GM10248 (cell line): ENCODE results near the gene ZFP36.

Experiments
- CTCF ChIA-PET: fragments of 300-600 bp; sonication (Branson Sonifier 250); formaldehyde crosslinking; extraction: SDS; loops from one replicate; lab custom pipeline; 2021; ENCODE audit warnings: antibody characterized with exemption; lab: Yijun Ruan, JAX
- POLR2A ChIA-PET: fragments of 350-650 bp; sonication (Branson Sonifier 250); formaldehyde crosslinking; extraction: SDS; loops from one replicate; lab custom pipeline; 2020; ENCODE audit warnings: antibody characterized with exemption; lab: Yijun Ruan, JAX
- DNase-seq: peaks from one replicate; pipeline ENCODE4 v3.0.0; 2012; ENCODE audit errors: extremely low spot score
- TF ChIP-seq, protein P1 (sequence below): IDR thresholded peaks from 2 replicates; pipeline ENCODE4 v1.5.1; 2012; ENCODE audit warnings: mild to moderate bottlenecking, low read depth; ENCODE audit errors: extremely low read depth, missing control alignments, control extremely low read depth

Gene ZFP36

DNA sequence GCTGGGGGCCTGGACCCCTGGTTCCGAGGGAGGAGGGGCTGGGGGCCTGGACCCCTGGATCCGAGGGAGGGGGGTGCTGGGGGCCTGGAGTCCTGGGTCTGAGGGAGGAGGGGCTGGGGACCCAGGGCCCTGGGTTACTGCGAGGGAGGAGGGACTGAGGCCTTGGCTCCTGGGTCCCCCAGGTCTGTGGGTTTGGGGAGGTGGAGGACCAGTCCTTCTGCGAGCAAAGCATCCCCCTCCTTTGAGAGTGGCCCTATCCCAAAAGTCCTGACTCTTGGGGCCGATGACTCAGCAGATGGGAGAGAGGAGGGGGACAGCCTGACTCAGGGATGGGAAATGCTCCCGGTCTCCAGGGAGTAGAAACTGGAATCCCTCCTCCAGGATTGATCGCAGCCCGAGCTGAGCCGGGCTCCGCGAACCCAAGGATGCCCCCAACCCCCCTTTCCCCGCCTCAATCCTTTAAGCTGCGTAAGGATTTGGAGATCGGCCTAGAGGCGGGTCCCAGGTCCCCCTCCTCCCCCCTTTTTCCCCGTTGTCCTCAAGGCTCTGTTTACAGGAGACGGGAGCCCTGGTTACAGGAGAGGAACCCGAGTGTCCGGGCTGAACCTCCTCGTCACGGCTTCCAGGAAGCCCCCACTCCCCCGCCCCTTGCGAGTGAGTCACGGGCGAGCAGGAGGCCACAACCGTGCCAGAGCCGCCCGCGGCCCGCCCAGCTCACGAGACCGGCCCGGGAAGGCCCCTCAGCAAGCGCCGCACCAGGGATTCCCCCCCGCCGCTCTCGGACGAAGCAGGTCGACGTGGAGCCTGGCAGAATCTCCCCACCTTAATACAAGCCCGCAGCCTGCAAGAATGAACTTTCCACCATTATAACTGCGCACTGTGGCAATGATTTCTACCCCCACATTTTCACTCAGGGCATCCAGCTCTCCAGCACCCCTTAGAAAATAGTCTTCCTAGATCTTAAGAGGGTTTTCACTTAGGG is 3.0 kb upstream of the ZFP36 start:
- DNase-seq, result peak; percentile 77
- TF ChIP-seq, protein P1, sequence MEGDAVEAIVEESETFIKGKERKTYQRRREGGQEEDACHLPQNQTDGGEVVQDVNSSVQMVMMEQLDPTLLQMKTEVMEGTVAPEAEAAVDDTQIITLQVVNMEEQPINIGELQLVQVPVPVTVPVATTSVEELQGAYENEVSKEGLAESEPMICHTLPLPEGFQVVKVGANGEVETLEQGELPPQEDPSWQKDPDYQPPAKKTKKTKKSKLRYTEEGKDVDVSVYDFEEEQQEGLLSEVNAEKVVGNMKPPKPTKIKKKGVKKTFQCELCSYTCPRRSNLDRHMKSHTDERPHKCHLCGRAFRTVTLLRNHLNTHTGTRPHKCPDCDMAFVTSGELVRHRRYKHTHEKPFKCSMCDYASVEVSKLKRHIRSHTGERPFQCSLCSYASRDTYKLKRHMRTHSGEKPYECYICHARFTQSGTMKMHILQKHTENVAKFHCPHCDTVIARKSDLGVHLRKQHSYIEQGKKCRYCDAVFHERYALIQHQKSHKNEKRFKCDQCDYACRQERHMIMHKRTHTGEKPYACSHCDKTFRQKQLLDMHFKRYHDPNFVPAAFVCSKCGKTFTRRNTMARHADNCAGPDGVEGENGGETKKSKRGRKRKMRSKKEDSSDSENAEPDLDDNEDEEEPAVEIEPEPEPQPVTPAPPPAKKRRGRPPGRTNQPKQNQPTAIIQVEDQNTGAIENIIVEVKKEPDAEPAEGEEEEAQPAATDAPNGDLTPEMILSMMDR, result no peak
- CTCF ChIA-PET, result interaction anchor here (1.2 to 1.3 kb wide), 2 partner anchors 8 to 61 kb away, joined by 4 to 6 read pairs; partner anchors contain the start of genes PLEKHG2 and SAMD4B
- POLR2A ChIA-PET, result interaction anchor here (0.5 to 0.9 kb wide), 4 partner anchors 32 to 722 kb away, joined by 3 to 5 read pairs (median 4); partner anchors contain the start of genes RPS16 and SAMD4B

DNA sequence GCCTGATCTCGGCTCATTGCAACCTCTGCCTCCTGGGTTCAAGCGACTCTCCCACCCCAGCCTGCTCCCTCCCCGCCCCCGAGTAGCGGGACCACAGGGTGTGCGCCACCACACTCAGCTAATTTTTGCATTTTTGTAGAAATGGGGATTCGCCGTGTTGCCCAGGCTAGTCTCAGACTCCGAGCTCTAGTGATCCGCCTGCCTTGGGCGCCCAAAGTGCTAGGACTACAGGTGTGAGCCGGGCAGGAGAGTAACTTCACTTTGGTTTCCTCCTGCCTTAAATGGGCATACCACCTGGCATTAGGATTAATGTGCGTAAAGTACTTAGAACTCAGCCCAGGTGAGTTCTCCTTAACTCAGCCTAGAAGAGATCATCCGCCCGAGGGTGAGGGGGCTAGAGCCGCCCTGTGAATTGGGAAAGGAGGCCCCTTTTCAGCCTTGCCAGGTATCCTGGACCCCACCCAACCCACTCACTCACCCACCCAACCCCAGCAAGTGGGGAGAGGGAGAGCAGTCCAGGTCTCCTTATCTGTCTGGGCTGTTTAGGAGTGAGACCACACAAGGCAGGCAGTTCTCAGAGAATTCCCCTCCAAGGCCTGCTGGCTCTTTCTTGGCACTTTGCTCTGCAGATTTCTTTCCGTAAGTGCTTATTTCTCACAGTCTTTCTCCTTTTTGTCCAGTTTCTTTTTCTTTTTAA is 1.2 kb upstream of the ZFP36 start:
- TF ChIP-seq, protein P1, result no peak
- POLR2A ChIA-PET, result interaction anchor here (1.2 kb wide), 1 partner anchor 31 kb away, joined by 4 read pairs; the partner anchor contains the start of gene RPS16
- CTCF ChIA-PET, result no interaction called here
- DNase-seq, result no peak

DNA sequence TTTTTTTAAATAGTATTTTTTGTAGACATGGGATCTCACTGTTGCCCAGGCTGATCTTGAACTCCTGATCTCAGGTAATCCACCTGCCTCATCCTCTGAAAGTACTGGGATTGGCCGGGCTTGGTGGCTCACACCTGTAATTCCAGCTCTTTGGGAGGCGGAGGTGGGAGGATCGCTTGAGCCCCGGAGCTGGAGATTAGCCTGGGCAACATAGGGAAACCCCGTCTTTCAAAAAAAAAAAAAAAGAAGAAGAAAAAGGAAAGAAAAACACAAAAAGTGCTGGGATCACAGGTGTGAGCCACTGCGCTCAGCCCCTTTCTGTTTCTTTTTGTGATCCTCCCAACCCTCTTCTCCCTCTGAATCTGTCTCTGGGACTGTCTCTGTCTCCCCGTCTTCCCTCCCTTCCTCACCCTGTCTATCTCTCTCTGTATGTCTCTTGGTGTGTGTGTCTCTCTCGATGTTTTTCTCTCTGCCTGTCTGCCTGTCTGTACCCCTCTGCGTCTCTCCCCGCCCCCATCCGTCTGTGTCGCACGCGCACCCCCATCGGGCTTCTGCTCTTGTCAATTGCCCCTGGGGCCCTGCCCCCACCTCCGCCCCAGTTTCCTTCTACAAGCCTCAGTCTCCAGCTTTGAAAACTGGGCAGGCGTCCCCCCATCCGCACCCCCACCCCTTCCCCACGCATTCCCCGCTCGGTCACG is 540 bp upstream of the ZFP36 start:
- CTCF ChIA-PET, result interaction anchor here (3.9 kb wide), 1 partner anchor 8 kb away, joined by 41 read pairs; no protein-coding TSS in a partner anchor
- POLR2A ChIA-PET, result interaction anchor here (0.6 to 3.8 kb wide), 9 partner anchors 8 to 1285 kb away, joined by 3 to 49 read pairs (median 4); partner anchors contain the start of genes MED29, PAF1, RPS16 and SAMD4B
- TF ChIP-seq, protein P1, result no peak
- no peak for DNase-seq

DNA sequence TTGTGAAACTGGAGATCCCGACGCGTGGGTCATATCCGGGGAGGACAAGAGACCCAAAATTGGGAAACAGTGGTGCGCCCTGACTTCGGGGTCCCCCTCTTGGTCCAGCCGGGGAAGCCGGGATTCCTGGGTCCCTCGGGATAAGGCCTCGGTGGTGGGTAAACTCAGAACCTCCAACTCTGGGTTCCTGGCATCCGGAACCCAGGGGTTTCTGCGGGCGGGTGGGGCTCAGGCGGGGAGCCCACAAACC is 688 bp downstream of the ZFP36 start:
- TF ChIP-seq, protein P1, result no peak
- ChIA-PET CTCF (interaction anchor here (3.9 kb wide), 1 partner anchor 10 kb away, joined by 41 read pairs; no protein-coding TSS in a partner anchor), POLR2A (interaction anchor here (0.7 to 3.8 kb wide), 7 partner anchors 9 to 77 kb away, joined by 3 to 49 read pairs (median 6); partner anchors contain the start of genes MED29, PAF1 and RPS16)
- no peak for DNase-seq

DNA sequence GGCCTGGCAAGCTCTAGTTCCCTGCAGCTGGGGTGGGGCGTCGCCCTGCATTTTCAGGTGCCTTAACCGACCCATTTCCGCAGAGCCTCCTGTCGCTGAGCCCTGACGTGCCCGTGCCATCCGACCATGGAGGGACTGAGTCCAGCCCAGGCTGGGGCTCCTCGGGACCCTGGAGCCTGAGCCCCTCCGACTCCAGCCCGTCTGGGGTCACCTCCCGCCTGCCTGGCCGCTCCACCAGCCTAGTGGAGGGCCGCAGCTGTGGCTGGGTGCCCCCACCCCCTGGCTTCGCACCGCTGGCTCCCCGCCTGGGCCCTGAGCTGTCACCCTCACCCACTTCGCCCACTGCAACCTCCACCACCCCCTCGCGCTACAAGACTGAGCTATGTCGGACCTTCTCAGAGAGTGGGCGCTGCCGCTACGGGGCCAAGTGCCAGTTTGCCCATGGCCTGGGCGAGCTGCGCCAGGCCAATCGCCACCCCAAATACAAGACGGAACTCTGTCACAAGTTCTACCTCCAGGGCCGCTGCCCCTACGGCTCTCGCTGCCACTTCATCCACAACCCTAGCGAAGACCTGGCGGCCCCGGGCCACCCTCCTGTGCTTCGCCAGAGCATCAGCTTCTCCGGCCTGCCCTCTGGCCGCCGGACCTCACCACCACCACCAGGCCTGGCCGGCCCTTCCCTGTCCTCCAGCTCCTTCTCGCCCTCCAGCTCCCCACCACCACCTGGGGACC is 1.2 kb downstream of the ZFP36 start:
- ChIA-PET POLR2A (interaction anchor here (0.7 to 3.8 kb wide), 8 partner anchors 8 to 78 kb away, joined by 3 to 49 read pairs (median 5); partner anchors contain the start of genes MED29, PAF1 and RPS16), CTCF (interaction anchor here (3.9 kb wide), 1 partner anchor 10 kb away, joined by 41 read pairs; no protein-coding TSS in a partner anchor)
- DNase-seq, result no peak
- TF ChIP-seq, protein P1, result no peak
